ENCODE data around the gene LRP8. TPM values are rescaled to one million over a fixed set of nuclear protein-coding genes. Genes with fewer than 3 reads are reported as not detected.

LRP8 gene
- total and polyA plus RNA-seq, 9 of the 15 experiments (the other 6 are each of a cell fraction or from before 2014, with no cell fraction given) = 7.1 to 56.1 (median 31.3) TPM

DNA sequence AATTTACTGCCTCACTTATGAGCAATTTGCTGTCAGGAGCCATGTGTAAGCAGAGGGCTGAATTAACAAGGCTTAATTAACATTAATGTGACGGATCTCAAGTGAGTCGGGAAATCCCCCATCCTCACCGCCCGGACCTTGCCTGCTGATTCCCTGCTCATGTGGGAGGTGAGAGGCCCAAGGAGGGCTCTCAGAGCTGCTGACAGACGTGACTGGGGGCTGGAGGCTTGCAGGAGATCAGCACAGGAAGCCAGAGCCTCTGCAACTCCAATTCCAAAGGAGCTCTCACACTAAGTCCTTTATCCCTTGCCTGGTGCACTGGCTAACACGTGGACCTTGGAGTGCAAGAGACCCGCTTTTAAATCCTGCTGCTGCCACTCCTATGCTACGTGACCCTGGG is 19.4 kb downstream of the LRP8 start:
- Histone ChIP-seq H3K36me3 (ENCODE audit: control insufficient read depth, insufficient read depth, low read length) (peaks cover 58% of the 10 kb centered on the region; the same call in 2 of the 3 replicates), H3K9me1 (ENCODE audit: control insufficient read depth, insufficient read depth, low read length) (no peaks in the 10 kb centered on the region), H3K27me3 (ENCODE audit: control insufficient read depth in 2 of 2, insufficient read depth in 2 of 2, low read length in 2 of 2) (no peaks in the 10 kb centered on the region), H3K79me2 (ENCODE audit: control insufficient read depth, insufficient read depth, low read length) (peaks cover 6% of the 10 kb centered on the region), H4K20me1 (replicated peaks; ENCODE audit: control insufficient read depth, insufficient read depth, low read length) (peaks cover 21% of the 10 kb centered on the region), H3K4me1 (replicated peaks in 1 of 2; ENCODE audit: control insufficient read depth in 2 of 2, insufficient read depth in 2 of 2, low read length in 2 of 2) (peaks cover 0 to 17% of the 10 kb centered on the region in 2 experiments; a peak in 2 of 5 replicates), H3K9ac (ENCODE audit: insufficient read depth in 1 of 2, low read depth in 2 of 2, low read length in 2 of 2) (0 out of 4 replicates have a peak overlapping the region, but pooled peaks of 1 of the 2 experiments have one; percentile 29), H2AFZ (ENCODE audit: low read depth, low read length) (no peak overlapping the region), H3K27ac (ENCODE audit: extremely low read depth, low read depth, low read length) (no peak overlapping the region), H3K4me2 (ENCODE audit: insufficient read depth, low read length) (no peak overlapping the region), H3K4me3 (no peak overlapping the region), H3K9me3 (replicated peaks; ENCODE audit: control insufficient read depth, insufficient read depth, low read depth, low read length) (no peaks in the 10 kb centered on the region)
- ChIA-PET CTCF (ENCODE audit: low intra/inter-chr PET ratio) (no interaction called here), POLR2A (interaction anchor here (0.7 to 2.3 kb wide), 4 partner anchors 10 to 18 kb away, joined by 3 to 10 read pairs (median 5); no protein-coding TSS in a partner anchor)
- BruUV-seq (replicated peaks) = no TSS peak
- 83% methylated on average over 8 of the region's 8 CpGs for WGBS (ENCODE audit: insufficient coverage, low coverage, missing lambda C conversion rate)
- ATAC-seq (no peak), FAIRE-seq (no peak), DNase-seq (ENCODE audit: extremely low read depth in 1 of 4, low spot score in 3 of 4) (no peak)
- TF ChIP-seq SIRT6 (IDR thresholded peaks at IDR 0.05; ENCODE audit: low read depth, low read length) (no peak), MXI1 (IDR thresholded peaks at IDR 0.05; ENCODE audit: low read depth, low read length) (no peak), CHD1 (IDR thresholded peaks at IDR 0.05; ENCODE audit: low read length) (no peak), TRIM28 (IDR thresholded peaks at IDR 0.05) (no peak), NR4A1 (CRISPR knock-in tag; IDR thresholded peaks at IDR 0.05) (no peak), NR4A1 (tag; IDR thresholded peaks at IDR 0.05) (no peak), JUN (IDR thresholded peaks at IDR 0.05; ENCODE audit: borderline replicate concordance, low read depth, low read length) (no peak), JUN (CRISPR knock-in tag; IDR thresholded peaks at IDR 0.05; ENCODE audit: borderline replicate concordance) (no peak), NR1H2 (CRISPR knock-in tag; IDR thresholded peaks at IDR 0.05) (no peak), ZBTB8A (IDR thresholded peaks at IDR 0.05; ENCODE audit: partially characterized antibody) (no peak), YBX1 (IDR thresholded peaks at IDR 0.05) (no peak), DNMT1 (IDR thresholded peaks at IDR 0.05) (no peak), POU5F1 (IDR thresholded peaks at IDR 0.05; ENCODE audit: borderline replicate concordance, low read depth, low read length, partially characterized antibody) (no peak), ETV5 (CRISPR knock-in tag; IDR thresholded peaks at IDR 0.05; ENCODE audit: low read depth) (no peak), GABPB2 (CRISPR knock-in tag; conservative IDR thresholded peaks at IDR 0.05) (no peak), HNRNPK (IDR thresholded peaks at IDR 0.05; ENCODE audit: low read depth, low read length, poor library complexity, severe bottlenecking) (no peak), TEAD4 (IDR thresholded peaks at IDR 0.05; ENCODE audit: low read length) (no peak), TEAD4 (CRISPR knock-in tag; IDR thresholded peaks at IDR 0.05; ENCODE audit: borderline replicate concordance) (no peak), MBD2 (IDR thresholded peaks at IDR 0.05; ENCODE audit: borderline replicate concordance, low read depth) (no peak)
- TF ChIP-seq, protein P1, sequence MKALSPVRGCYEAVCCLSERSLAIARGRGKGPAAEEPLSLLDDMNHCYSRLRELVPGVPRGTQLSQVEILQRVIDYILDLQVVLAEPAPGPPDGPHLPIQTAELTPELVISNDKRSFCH (CRISPR knock-in tag; IDR thresholded peaks at IDR 0.05) = no peak
- TF ChIP-seq, protein P1 (tag; IDR thresholded peaks at IDR 0.05) = no peak
- in situ Hi-C loops (cut with MboI) (no loop called here), intact Hi-C loops (cut with micrococcal nuclease) (no loop called here)

Measured in K562 (cell line).